Right lobe of liver (tissue), 6 donors: ENCODE data around the gene HAUS8. TPM values are rescaled to one million over a fixed set of nuclear protein-coding genes. Genes with fewer than 3 reads are reported as not detected.

Experiments used
- ATAC-seq, 4 donors: fragments of 200-7000 bp; cut with Tn5 transposase; one replicate each; pipeline ENCODE4 v1.9.1; 2020; ENCODE audit warnings: mild to moderate bottlenecking in 4 of 4, moderate library complexity in 4 of 4
- DNase-seq, 3 donors: peaks; one replicate each; pipeline ENCODE4 v3.0.0-alpha.2; 2020
- H3K27ac ChIP-seq, 3 donors: fragments of 200-600 bp; one replicate each; pipeline ENCODE4 v1.8.0; 2022
- H3K27me3 ChIP-seq, 2 donors: fragments of 200-600 bp; one replicate each; pipeline ENCODE4 v1.8.0; 2022
- H3K36me3 ChIP-seq, 4 donors: fragments of 200-600 bp; sonication (generic) in 1 of 4; one replicate each; pipeline versions ENCODE4 v1.5.1 to v1.8.0; 2017 to 2022; ENCODE audit warnings: control low read depth in 1 of 4
- H3K4me1 ChIP-seq, 4 donors: fragments of 200-600 bp; sonication (generic) in 1 of 4; one replicate each; pipeline versions ENCODE4 v1.5.1 to v1.8.0; 2017 to 2022; ENCODE audit warnings: control low read depth in 1 of 4
- H3K4me3 ChIP-seq, 3 donors: fragments of 200-600 bp; one replicate each; pipeline ENCODE4 v1.8.0; 2022
- H3K9me3 ChIP-seq, 4 donors: fragments of 200-600 bp; sonication (generic) in 1 of 4; one replicate each; pipeline versions ENCODE4 v1.5.1 to v1.8.0; 2017 to 2022; ENCODE audit warnings: control low read depth in 1 of 4
- POLR2A ChIP-seq: fragments of 450-650 bp; IDR thresholded peaks from one replicate; pipeline ENCODE4 v1.6.1; 2017; ENCODE audit warnings: antibody characterized with exemption, mild to moderate bottlenecking
- WGBS: methylation state at CpG from one replicate; pipeline ENCODE4 v1.1.6; 2018; ENCODE audit warnings: low coverage, low lambda C conversion rate; ENCODE audit not compliant: insufficient coverage; ENCODE audit errors: missing lambda C conversion rate; 5-methylcytosine and 5-hydroxymethylcytosine counted together
- intact Hi-C, 2 donors: fragments of 100-400 bp; cut with DNase I; formaldehyde crosslinking; loops; one replicate each; pipeline versions ENCODE4 v1.11.2 to v1.14.1; 2022
- total RNA-seq, 6 experiments: library from RNA; depleted of rRNA in 2 of 6; stranded (reverse); fragments of >200 nt in 2 of 6; fragmentation: NEBNext Ultra II Directional in 3 of 6; extraction: Animal tissue kit (Norgen Biotek cat#: 25700) in 3 of 6; gene quantifications; one replicate each; pipeline versions ENCODE4 v1.1.0 to v1.2.4, GENCODE V29; 2016 to 2023
- TF ChIP-seq, protein P1 (sequence below), 4 donors: fragments of 200-600 bp in 3 of 4; fragments of 450-650 bp in 1 of 4; IDR thresholded peaks; one replicate each; pipeline versions ENCODE4 v1.5.1 to v1.8.0; 2016 to 2022; ENCODE audit warnings: antibody characterized with exemption in 4 of 4, mild to moderate bottlenecking in 2 of 4
- donor health status: DM: no; HTN: yes; CAD: no.
- donor health status: DM: no; HTN: no; CAD: no.
- donor health status: DM: no; HTN: no; CAD: no.
- donor health status: DM: no; HTN: yes; CAD: no.
- donor health status: DM: no; HTN: yes; CAD: no.

HAUS8 gene
- total RNA-seq, 6 experiments from 2014 or later: 3.7 to 8.5 (median 5.8) TPM

DNA sequence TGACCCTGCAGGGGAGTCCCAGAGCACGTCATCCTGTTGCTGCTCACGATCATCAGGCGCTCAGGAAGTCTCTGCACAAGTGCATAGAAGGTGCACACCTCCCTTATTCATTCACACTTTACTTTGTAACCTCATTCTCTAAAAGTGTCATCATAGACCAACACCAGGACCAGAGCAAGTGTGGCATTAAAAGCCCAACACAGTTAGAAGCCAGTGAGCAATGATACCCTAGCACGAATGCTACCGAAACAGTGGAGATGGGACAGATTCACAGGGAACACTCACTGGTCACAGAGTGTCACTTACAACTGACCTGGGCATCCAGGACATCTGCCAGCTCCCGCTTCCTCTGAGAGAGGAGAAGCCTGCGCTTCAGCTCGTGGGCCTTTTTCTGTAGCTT, 17.0 kb downstream of the HAUS8 start:
- H3K9me3 ChIP-seq: no peaks in the 10 kb centered on the region
- TF ChIP-seq, protein P1, sequence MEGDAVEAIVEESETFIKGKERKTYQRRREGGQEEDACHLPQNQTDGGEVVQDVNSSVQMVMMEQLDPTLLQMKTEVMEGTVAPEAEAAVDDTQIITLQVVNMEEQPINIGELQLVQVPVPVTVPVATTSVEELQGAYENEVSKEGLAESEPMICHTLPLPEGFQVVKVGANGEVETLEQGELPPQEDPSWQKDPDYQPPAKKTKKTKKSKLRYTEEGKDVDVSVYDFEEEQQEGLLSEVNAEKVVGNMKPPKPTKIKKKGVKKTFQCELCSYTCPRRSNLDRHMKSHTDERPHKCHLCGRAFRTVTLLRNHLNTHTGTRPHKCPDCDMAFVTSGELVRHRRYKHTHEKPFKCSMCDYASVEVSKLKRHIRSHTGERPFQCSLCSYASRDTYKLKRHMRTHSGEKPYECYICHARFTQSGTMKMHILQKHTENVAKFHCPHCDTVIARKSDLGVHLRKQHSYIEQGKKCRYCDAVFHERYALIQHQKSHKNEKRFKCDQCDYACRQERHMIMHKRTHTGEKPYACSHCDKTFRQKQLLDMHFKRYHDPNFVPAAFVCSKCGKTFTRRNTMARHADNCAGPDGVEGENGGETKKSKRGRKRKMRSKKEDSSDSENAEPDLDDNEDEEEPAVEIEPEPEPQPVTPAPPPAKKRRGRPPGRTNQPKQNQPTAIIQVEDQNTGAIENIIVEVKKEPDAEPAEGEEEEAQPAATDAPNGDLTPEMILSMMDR (IDR thresholded peaks at IDR 0.05): no peak
- TF ChIP-seq POLR2A: no peak
- H3K27me3 ChIP-seq: no peaks in the 10 kb centered on the region
- no peaks in the 10 kb centered on the region for H3K4me1 ChIP-seq
- no peak overlapping the region for H3K27ac ChIP-seq
- ATAC-seq (peak in 1 of 4 donors; percentile 35), DNase-seq (peak in 1 of 3 donors; percentile 38)
- 97% methylated on average over 6 of the region's 8 CpGs for WGBS
- no peak overlapping the region for H3K4me3 ChIP-seq
- intact Hi-C loops: loop anchor here in 1 of 2 donors (10.0 kb wide), 1 partner anchor 283 kb away; no protein-coding TSS in a partner anchor
- H3K36me3 ChIP-seq: peaks cover 0 to 33% (median 6%) of the 10 kb centered on the region in 4 donors

DNA sequence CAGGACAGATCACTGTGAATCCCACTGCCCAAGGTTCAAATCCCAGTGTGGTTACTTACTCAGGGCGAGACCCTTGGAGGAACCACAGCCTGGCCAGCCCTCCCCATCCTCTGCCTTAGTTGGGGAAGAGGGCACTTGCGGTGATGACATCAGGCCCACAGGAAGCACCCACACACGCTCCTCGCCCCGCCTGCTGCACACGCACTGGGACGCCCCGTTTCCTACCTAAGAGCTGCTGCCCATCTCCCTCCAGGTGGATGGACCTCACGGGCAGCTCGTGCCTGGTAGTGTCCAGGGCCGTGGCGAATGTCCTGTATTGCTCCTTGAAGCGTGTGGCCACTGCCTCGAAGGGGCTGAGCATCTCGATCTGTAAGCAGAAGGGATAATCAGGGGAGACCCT, 19.6 kb downstream of the HAUS8 start:
- TF ChIP-seq POLR2A: no peak
- TF ChIP-seq, protein P1 (IDR thresholded peaks at IDR 0.05): no peak
- peaks cover 0 to 39% (median 6%) of the 10 kb centered on the region in 4 donors for H3K36me3 ChIP-seq
- DNase-seq: no peak
- no peak overlapping the region for H3K4me3 ChIP-seq
- H3K27me3 ChIP-seq: no peaks in the 10 kb centered on the region
- peak in 1 of 4 donors; percentile 15 for ATAC-seq
- no peak overlapping the region for H3K27ac ChIP-seq
- no peaks in the 10 kb centered on the region for H3K9me3 ChIP-seq
- intact Hi-C loops: loop anchor here in 1 of 2 donors (10.0 kb wide), 1 partner anchor 281 kb away; no protein-coding TSS in a partner anchor
- no peaks in the 10 kb centered on the region for H3K4me1 ChIP-seq
- 100% methylated on average over 1 of the region's 15 CpGs for WGBS

DNA sequence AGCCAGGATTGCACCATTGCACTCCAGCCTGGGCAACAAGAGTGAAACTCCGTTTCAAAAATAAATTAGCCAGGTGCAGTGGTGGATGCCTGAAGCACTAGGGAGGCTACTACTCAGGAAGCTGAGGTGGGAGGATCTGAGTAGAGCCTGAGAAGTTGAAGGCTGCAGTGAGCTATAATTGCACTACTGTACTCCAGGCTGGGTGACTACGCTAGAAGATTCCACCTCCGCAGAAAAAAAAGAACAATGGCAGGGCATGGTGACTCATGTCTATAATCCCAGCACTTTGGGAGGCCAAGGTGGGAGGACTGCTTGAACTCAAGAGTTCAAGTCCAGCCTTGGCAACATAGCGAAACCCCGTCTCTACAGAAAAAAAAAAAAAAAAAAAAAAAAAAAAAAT, 20.5 kb downstream of the HAUS8 start:
- Histone ChIP-seq H3K9me3 (no peaks in the 10 kb centered on the region), H3K27ac (no peak overlapping the region), H3K27me3 (no peaks in the 10 kb centered on the region), H3K36me3 (peaks cover 0 to 46% (median 7%) of the 10 kb centered on the region in 4 donors), H3K4me3 (no peak overlapping the region), H3K4me1 (no peaks in the 10 kb centered on the region)
- no peak for ATAC-seq
- no peak for DNase-seq
- intact Hi-C loops: loop anchor here (5.0 to 10.0 kb wide), 2 partner anchors 277 to 280 kb away; no protein-coding TSS in a partner anchor
- 80% methylated on average over 1 of the region's 5 CpGs for WGBS
- TF ChIP-seq, protein P1 (IDR thresholded peaks at IDR 0.05): no peak
- no peak for TF ChIP-seq POLR2A

DNA sequence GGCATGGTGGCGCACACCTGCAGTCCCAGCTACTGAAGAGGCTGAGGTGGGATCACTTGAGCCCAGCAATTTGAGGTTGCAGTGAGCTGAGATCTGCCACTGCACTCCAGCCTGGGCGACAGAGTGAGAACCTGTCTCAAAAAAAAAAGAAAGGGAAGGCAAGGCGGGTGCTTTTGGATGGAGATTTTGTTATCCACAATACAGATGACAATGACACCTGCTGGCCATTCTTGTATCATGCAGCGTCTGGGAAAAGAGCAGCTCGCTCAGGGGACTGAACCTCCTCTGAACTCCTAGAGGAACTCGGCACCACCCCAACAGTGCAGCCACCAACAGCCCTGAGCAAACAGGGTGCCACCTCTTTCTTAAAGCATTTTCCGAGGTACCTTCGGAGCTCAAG, 22.8 kb downstream of the HAUS8 start:
- no peak for TF ChIP-seq POLR2A
- TF ChIP-seq, protein P1 (IDR thresholded peaks at IDR 0.05): peak; percentile 40 to 55 (median 48)
- WGBS: 72% methylated on average over 8 of the region's 8 CpGs
- intact Hi-C loops: loop anchor here (5.0 to 10.0 kb wide), 2 partner anchors 275 to 278 kb away; no protein-coding TSS in a partner anchor
- ATAC-seq (peak; percentile 55 to 67 (median 63)), DNase-seq (no peak)
- H3K27ac ChIP-seq: no peak overlapping the region
- H3K9me3 ChIP-seq: no peaks in the 10 kb centered on the region
- no peaks in the 10 kb centered on the region for H3K4me1 ChIP-seq
- H3K4me3 ChIP-seq: no peak overlapping the region
- H3K36me3 ChIP-seq: peaks cover 0 to 31% (median 4%) of the 10 kb centered on the region in 4 donors
- no peaks in the 10 kb centered on the region for H3K27me3 ChIP-seq
